AG20443 (cell line): ENCODE results near the gene CFAP58.

Experiments
- DNase-seq: peaks from one replicate; pipeline ENCODE4 v3.0.0; 2012; ENCODE audit warnings: low spot score, mixed read lengths

Gene CFAP58

DNA sequence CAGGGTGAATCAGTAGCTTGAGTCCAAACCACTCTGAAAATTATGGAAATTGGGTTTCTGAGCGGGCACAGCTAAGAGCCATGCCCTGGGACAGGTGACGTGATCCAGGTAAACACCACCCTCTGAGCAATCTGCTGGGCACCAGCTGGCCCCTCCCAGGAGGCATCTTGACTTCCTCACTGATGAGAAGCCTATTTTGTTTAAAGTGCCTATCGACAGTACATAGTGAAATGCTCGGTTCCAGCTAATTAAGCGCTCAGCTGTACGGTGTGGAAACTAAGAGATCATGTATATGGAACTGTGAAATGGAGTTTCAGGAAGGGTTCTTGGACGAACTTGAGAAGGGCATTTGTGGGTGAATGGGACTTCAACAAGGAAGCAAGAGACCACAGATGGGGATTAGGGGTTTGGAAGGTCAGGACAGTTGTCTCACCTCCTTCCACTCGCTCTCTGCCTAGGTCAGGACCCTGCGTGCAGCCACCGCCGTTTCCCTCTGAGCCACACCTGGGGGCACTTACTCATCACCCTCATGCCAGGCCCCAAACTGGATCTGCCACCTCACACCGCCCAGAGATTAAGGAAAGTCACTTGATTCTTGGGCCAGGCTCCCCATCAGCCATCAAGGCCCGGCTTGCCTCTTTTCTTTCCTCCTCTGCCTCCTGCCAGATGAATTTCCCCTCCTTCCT, 18.5 kb upstream of the CFAP58 start:
- DNase-seq: no peak

DNA sequence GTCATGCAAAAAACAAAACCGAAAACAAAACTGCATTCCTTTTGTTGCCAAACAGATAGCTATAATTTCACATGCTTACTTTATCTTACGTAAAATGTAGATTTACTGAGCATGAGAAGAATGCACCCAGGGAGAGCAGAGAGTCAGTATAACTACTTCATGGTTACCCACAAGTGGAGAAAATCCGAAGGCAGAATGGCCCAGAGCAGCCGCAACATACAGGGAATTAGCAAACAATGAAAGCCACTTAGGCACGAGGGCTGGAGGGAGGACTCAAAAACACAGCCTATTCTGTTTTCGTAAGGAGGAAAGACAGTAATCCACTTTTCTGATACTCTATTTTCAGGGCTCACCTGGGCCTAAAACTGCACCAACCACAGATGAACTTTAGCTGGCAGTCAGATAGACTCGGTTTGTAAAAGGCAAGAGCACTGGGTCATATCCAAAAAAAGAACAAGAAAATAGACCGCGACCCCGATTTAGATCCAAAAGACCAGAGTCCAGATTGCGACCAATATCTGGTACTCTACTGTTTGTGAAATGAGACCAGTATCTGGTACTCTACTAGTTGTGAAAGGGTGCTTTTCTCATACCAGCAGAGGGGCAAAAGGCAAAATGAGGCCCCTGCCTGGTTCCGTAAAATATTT, 16.7 kb upstream of the CFAP58 start:
- DNase-seq: peak; percentile 49

DNA sequence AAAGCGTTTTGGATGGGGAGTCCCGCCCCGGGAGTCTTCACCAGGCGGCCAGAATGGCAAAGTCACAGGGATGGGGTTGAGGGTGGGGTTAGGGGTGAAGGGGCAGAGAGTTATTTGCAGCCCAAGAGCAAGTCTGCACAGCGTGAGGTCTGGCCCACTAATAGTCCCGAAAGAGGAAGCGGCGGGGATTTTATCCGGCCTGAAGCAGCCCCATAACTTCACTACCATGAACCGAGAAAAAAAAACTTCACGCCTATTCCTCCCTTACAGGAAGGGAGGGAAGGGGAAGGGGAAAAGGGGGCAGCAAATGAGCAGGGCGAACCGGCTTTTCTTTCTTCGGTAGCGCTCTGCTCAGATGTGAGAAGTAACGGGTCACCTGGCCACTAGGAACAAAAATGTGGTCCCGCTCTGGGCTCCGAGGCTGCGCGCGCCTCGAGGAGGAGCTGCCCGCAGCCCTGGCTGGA, 16.1 kb upstream of the CFAP58 start:
- DNase-seq: peak; percentile 55

DNA sequence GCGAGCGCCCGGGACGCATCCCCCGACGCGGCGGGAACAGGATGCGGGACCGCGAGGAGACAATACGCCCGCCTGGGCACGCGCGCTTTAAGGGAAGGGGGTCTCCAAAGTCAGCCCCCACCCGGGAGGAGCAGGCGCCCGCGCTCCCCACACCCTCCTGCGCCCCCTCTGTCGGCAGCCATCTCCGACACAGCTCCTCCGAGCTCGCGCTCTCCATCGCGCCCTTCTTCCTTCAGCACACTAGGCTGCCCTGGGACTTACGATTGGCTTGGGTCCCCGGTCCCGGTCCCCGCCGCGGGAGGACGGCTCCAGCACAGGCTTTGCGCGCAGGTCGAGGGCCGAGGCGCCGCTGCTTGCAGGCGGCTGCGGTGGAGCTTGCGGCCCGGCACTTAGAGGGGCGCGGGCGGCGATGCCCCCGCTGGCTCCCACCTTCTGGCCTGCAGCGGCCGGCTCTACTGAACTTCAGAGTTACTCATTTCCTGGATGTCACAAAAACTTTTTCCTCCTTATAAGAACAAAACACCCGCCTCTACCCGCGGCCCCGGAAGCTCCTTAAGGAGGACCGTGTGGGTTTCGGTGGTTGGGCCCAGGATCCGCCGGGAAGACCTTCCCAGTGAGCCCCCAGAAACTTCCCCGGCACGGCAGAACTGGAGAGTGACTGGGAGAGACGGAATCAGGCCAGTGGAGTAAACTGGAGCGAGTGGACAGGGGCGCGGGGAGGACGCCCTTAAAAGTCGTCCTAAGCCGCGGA, 15.5 kb upstream of the CFAP58 start, which contains the start of gene ITPRIP:
TSS of gene ITPRIP (minus strand) at position 481 of the 751 bp plus-strand sequence. CDS start 22,414 bp downstream, outside the sequence.
- peak; percentile 78 for DNase-seq

DNA sequence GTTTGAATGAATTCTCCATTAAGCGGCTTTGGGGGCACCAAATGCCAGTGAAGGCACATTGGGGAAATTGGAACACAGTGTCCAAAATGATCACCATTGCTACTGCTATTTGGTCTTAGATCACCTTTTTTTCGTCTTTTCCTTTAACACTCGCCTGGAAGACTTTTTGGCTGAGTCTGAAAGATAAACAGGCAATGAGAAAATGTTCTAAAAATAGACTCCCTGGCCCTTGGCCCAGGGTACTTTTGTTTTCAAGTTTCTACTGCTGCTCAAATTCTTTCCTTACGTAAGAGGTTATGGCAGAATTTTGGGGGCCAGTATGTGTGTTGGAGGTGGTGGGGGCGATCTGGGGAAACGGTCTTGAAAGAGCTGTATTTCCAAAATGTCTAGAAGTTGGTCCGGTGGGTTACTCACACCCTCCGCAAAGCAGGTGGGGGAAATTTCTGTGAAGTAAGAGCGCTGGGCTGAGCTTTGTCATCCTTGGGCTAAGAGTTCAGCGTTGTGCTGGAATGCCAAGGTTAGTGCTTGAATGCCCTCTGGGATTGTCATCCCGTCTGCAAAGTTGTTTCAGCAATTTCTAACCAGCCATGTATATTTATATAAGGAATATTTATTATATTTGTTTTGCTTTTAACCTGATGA, 14.0 kb upstream of the CFAP58 start:
- peak; percentile 60 for DNase-seq

DNA sequence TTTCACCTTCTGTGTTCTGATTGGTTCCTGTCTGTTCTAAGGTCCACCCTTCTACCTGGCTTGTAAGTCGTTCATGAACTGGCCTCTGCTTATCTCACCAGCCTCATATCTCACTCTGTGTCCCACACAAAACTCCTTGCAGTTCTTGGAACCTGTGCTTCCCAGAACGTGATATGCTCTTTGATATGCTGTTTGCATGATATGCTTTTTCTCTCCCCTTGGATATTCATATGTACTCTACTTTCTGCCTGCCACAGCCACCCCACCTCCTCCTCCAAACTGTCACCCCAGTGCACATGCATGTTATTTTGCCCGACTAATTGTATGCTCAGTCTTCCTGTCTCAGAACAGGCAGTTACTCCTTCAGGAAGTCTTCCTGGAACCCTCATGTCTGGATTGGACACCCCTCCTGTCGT, 13.5 kb upstream of the CFAP58 start:
- no peak for DNase-seq

DNA sequence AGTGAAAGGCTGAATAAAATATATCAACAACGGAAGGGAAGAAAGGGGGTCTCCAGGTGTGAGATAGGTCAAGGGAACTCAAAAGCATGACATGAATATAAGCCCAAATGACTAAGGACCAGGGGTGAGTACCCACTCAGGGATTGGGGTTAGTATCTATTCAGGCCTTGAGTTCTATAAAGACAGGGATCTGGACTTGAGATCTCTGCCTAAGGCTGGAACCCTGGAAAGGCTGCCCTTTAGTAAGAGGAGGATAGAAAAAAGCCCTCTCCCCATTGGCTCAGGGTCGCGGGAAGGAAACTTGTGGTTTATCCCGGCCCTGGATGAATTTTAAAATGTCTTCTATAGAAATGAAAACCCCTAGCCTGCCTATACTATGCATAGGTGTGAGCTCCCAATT, 13.0 kb upstream of the CFAP58 start:
- no peak for DNase-seq

DNA sequence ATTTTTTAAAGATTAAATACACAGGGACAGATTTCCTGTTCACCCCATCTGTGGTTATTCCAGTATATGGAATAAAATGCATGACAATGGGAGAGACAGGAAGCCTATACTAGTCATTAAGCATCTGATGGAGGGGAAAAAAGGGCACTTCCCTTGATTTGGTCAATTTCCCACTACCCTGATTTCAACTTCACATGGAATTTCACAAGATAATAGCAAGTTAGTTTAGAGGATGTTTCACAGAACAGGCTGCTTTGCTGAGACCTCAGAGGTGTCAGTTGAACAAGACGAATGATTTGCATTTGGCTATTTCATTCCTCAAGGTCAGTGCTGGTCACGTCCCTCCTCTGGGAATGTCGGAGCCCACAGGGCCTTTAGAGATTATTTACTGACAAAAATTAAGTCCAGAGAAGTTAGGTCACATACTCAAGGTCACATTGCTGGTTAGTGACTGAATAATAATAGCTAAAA, 10.7 kb upstream of the CFAP58 start:
- no peak for DNase-seq

DNA sequence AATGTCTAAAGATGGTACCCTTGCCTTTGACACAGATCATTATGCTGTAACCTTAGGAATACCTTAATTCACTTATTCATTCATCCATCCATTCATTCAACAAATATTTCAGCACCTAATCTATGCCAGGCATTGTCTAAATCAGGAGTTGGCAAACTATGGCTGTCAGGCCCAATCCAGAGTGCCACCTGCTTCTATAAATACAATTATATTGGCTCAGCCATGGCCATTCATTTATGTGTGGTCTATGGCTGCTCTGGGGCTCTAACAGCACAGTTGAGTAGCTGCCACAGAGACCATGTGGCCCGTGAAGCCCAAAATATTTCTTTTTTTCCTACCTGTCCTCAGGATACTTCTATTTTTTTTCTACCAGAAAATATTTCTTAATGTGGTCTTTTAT, 9.4 kb upstream of the CFAP58 start:
- DNase-seq: no peak

DNA sequence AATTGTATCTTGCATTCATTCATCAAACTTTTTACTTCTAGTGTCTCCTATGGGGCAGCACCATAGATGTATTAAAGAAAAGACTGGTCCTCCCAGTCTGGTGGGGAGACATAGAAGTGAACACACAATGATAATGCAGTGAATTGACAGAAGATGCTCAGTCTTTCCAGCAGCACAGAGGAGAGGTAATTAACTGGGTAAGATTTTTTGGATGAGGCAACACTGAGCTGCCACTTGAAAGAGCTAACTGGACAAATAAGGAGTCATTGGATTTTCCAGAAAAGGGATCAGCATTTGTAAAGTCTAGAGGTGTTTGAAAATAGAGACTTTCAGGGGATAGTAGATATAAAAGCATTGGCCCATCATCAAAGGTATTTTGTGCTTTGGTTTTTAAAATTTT, 8.1 kb upstream of the CFAP58 start:
- no peak for DNase-seq

DNA sequence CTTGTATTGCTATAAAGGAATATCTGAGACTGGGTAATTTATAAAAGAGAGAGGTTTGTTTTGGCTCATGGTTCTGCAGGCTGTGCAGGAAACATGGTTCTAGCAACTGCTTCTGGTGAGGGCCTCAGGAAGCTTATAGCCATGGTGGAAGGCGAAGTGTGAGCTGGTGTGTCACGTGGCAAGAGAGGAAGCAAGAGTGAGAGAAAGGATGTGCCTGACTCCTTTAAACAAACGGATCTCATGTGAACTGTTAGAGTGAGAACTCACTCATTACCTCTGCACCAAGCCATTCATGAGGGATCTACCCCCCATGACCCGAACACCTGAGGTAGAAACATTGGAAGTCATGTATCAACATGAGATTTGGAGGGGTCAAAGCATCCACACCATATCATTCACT, 7.7 kb upstream of the CFAP58 start:
- DNase-seq: no peak

DNA sequence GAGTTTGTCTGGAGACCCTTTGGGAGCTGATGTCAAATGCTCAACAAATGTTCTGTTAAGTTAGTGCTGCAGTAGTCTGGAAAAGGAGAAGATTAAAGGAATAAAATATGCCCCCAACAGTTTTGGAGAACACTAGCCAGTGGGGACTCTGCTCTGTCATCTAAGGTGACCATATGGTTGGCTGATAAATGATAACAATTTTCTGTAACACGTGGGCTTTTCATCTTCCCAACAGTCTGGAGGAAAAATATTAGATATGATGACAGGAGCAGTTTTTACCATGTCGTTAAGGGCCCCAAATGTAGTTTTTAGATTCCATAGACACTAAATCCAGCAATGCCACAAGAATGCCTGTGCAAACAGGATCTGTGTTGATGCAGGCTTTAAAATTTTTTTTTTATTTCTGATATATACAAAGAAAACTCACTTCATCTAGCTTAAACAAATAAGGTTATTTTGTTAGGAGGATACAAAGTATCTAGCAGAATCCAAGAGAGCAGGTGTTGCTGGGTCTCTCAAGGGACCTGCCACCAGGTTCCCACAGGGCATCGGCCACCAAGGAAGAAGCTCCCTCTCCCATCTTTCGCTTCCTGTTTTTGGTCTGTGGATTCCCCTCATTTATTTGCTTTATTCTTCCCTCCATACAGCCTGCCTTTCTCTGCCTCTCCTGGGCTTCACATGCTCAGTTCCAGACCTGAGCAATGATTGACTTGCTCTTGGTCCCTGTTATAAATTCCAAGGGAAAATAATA, 6.2 kb upstream of the CFAP58 start:
- no peak for DNase-seq

DNA sequence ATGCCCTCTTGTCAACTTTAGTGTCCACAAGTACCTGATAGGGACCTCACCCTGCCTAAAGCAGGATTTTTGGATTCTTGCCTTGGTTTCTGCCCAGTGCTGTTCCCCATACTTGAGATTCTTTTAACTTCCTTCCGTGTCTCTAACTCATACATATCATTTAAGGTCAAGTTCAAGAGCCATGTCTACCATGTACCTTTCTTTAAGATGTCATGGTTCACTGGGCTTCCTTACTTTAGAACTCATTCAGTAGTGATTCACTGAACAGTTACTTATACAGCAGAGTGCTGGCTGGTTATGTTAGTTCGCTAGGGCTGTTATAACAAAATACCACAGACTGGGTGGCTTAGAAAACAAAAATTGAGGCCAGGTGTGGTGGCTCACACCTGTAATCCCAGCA, 5.0 kb upstream of the CFAP58 start:
- no peak for DNase-seq

DNA sequence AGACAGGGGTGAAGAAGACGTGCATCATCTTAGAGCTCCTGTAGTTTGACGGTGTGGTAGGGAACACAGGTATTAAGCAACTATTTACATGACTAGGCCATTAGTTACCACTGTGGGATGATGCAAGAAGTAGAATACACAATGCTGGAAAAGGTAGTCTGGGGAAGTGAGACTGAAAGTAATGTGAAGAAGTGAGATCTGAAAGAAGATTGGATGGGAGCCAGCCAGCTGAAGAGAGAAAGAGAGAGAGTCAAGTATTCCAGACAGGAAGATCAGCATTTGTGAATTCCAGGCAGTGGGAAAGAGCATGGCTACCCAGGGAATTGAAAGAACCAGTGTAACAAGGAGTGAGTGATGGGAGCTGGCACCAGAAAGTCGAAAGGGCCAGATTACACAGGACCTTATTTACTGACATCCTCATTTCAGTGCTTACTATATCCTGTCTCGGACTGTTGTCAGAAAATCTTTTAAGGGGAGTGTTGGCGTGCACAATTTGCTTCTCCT, 4.0 kb upstream of the CFAP58 start:
- DNase-seq: no peak

DNA sequence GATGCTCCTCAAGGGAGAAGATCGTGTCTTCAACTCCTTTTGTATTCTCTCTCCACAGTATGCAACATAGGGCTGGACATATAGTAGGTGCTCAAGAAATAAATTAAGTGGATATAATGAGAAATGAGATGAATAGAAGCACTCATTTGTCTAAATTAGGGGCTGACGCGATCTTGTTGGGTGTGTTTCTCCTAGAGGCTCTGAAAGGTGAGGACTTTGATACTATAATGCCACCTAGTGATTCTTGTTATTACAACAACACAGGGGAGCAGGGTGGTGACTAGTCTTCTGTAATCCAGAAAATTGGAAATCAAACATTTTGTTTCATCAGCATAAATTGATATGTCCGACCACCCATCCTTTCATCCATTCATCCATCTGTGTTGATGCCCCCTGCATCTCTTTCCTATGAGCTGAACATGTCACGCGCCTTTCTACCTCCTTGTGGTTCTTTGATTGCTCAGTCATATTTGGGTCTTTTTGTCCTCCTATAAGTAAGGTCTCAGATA, 3.5 kb upstream of the CFAP58 start:
- DNase-seq: peak; percentile 63

DNA sequence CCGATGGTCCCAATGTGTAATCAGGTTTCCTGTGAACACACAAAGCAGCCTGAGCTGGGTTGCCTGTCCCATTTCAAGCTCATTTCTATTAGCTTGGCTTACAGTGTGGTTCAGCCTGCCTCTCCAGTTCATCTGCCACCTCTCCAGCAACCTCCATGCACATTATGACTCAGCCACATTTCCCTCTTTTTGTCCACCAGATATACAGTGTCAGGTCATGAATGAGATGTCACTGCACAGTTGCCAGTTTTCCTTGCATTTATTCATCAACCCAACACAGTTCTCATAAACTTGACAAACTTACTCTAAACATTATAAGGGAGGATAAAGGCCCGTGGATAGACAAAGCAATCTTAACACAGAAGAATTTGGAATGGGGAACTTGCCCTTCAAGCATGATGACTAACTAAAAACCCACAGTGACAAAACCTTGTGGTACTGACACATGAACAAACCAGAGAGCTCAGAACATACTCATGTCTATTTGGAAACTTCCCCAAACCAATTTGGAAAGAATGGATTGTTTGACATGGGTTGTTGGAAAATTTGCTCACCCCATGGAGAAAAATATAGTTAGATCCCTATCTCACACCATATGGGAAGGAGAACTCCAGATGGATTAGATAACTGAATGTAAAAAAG, 2.5 kb upstream of the CFAP58 start:
- peak; percentile 69 for DNase-seq

DNA sequence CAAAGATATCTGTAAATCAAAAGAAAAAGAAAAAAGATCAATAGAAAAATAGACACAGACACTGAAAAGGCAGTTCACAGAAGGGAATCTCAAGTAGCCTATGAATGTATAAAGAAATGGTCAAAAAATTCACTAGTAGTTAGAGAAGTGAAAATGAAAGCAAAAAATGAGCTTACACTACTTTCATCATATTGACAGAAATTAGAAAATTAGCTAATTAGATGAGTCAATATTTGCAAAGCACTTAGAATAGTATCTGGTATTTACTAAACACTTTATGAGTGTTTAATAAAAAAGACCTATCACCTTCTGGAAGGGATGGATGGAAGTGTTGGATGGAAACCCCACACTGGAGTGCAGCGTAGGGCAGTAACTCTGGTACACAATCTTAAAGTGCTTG, 1.7 kb upstream of the CFAP58 start:
- DNase-seq: no peak

DNA sequence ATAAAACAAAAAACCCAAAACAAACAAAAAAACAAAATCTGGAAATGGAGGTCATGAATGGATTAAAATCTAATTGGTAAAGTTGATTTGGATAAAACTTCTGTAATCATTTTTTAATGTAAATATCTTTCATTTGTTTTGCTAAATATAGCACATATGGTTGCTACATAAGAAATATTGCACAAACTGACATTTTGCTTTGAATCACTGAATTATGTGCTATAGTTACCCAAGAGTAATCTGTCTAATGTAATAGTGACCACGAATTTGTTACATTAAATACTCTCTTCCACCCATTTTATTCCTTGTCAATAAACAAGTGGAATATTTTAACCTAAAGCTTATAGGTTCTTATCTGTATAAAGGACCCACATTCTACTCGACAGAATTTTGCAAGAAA, 6.2 kb downstream of the CFAP58 start:
- no peak for DNase-seq

DNA sequence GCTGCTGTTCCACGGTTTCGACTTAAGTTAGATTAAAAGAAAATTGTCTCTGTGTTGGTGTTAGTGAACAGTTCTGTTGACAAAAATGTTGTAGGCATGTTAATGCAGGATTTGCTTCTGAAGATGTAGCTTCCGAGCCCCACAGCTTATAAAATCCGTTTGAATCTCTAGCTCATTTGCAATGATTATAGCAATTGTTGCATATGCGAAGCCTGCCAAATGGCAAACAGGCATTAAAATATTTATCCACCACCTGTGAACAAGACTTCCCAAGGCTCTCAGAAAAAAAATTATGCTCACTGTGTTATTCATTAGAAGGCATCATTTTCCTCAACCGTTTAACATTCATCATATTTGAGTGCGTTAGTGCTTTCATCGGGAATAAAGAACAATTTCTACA, 14.3 kb downstream of the CFAP58 start:
- DNase-seq: no peak

DNA sequence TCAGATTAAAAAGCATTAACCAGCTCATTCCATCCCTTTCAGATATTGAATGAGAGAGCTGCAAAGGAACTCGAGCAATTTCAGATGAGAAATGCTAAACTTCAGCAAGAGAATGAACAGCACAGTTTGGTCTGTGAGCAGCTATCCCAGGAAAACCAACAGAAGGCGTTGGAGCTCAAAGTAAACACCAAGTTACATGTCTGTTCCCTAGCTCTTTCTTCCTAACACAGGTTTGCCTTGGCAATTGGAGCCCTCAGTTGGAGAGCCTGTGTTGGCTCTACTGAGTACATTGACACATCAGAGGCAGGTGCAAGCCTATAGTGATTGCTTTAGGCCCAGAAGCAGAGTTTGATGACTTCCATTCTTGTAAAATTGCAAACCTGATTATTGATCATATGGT, 14.7 kb downstream of the CFAP58 start:
- DNase-seq: no peak

DNA sequence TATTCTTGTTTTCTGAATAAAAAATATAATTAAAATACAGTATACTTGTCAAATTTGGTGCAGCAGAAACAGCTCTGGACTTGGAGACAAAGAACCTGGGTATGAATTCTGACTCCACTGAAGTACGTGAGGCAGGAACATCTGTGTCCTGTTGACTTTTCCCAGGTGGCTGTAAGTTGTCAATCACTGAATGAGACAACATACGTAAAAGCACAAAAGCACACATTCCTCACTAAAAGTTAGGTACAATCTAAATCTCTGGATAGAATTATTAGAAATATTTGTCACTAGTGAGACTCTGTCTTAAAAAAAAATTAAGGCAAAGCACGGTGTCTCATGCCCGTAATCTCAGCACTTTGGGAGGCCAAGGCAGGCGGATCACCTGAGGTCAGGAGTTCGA, 18.1 kb downstream of the CFAP58 start:
- DNase-seq: no peak
